Stimulated activated CD4-positive, alpha-beta T cell treated with anti-CD3 and anti-CD28 coated beads, Interleukin-2, amount 100 ng/mL, for 4 hours (primary cell): ENCODE results near the gene NR2F1-AS1.

Source experiments
- DNase-seq: peaks from one replicate; pipeline ENCODE4 v3.0.0-alpha.2; 2020; ENCODE audit warnings: low read depth

NR2F1-AS1 gene

GRCh38 chr5:93589152-93589828, 8.3 kb upstream of the NR2F1-AS1 start:
- DNase-seq: no peak

GRCh38 chr5:93588352-93589151, 7.5 kb upstream of the NR2F1-AS1 start:
- no peak for DNase-seq

- DNase-seq: no peak
These were observed 6.8 kb upstream of the NR2F1-AS1 start for GRCh38 chr5:93587597-93588351.

GRCh38 chr5:93586736-93587596, 5.9 kb upstream of the NR2F1-AS1 start:
- no peak for DNase-seq

GRCh38 chr5:93585767-93586385, 4.9 kb upstream of the NR2F1-AS1 start:
- DNase-seq: no peak

GRCh38 chr5:93585041-93585766, 4.2 kb upstream of the NR2F1-AS1 start:
- DNase-seq: no peak

- DNase-seq: no peak
These were observed 3.6 kb upstream of the NR2F1-AS1 start for GRCh38 chr5:93584596-93585040.

GRCh38 chr5:93583768-93584595, 3.0 kb upstream of the NR2F1-AS1 start:
- DNase-seq: peak; percentile 36

- no peak for DNase-seq
These were observed 2.4 kb upstream of the NR2F1-AS1 start for GRCh38 chr5:93583439-93583767.

GRCh38 chr5:93582677-93583438, 1.8 kb upstream of the NR2F1-AS1 start, which contains the start of gene NR2F1:
NR2F1 (plus strand) TSS chr5:93583222; CDS start chr5:93585024, 1,802 bp downstream.
- DNase-seq: no peak

- no peak for DNase-seq
These were observed 1.1 kb upstream of the NR2F1-AS1 start for GRCh38 chr5:93582167-93582462.

GRCh38 chr5:93580063-93580926, 724 bp downstream of the NR2F1-AS1 start:
- DNase-seq: no peak

- DNase-seq: no peak
These were observed 1.3 kb downstream of the NR2F1-AS1 start for GRCh38 chr5:93579692-93580062.

GRCh38 chr5:93578813-93579691, 2.0 kb downstream of the NR2F1-AS1 start:
- no peak for DNase-seq

- no peak for DNase-seq
These were observed 2.9 kb downstream of the NR2F1-AS1 start for GRCh38 chr5:93577854-93578812.
